Measurements from ENCODE around the gene SLC9A9. TPM values are rescaled to one million over a fixed set of nuclear protein-coding genes. Genes with fewer than 3 reads are reported as not detected.

Gene SLC9A9
- total and polyA plus RNA-seq, 9 of the 15 experiments (the other 6 are each of a cell fraction or from before 2014, with no cell fraction given) = 0.03 to 0.13 TPM; not detected in 7

DNA sequence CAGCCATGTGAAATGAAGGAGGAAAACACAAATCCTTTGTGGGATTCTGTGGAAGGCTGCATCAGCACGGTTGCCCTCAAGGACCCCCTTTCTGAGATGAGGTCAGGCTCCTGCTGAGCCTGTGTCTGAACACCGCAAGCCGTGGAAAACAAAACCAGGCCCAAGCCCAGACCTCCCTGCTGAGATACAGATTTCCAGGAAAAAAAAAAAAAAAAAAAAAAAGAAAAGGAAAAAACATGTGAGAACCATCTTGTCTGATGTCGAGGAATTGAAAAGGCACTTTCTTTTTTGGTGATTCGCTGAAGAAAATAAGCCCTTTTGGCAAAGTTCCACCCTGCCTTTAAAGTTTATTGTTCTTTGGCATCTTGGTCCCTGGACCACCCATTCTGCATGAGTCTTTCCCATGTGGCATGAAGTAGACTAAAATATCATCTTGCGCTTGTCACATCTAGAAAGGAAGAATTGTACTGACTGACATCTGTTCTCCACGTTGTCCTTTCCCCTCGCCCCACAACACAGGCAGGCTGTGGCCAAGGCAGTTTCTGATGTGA lies 611.1 kb downstream of the SLC9A9 start:
- no peak overlapping the region for H3K4me3 ChIP-seq
- H3K9me3 ChIP-seq (replicated peaks; ENCODE audit: control insufficient read depth, insufficient read depth, low read depth, low read length) = no peaks in the 10 kb centered on the region
- H4K20me1 ChIP-seq (replicated peaks; ENCODE audit: control insufficient read depth, insufficient read depth, low read length) = no peaks in the 10 kb centered on the region
- ATAC-seq (peak; percentile 59), FAIRE-seq (peak; percentile 6), DNase-seq (ENCODE audit: extremely low read depth in 1 of 4, low spot score in 3 of 4) (no peak)
- no peaks in the 10 kb centered on the region for H3K36me3 ChIP-seq (ENCODE audit: control insufficient read depth, insufficient read depth, low read length)
- in situ Hi-C loops (cut with MboI) (no loop called here), intact Hi-C loops (cut with micrococcal nuclease) (no loop called here)
- WGBS (ENCODE audit: insufficient coverage, low coverage, missing lambda C conversion rate) = 40% methylated on average over 8 of the region's 8 CpGs
- H3K79me2 ChIP-seq (ENCODE audit: control insufficient read depth, insufficient read depth, low read length) = no peaks in the 10 kb centered on the region
- BruUV-seq (replicated peaks) = no TSS peak
- H3K4me1 ChIP-seq (replicated peaks in 1 of 2; ENCODE audit: control insufficient read depth in 2 of 2, insufficient read depth in 2 of 2, low read length in 2 of 2) = peaks cover 0 to 10% of the 10 kb centered on the region in 2 experiments; a peak in 3 of 5 replicates
- no peaks in the 10 kb centered on the region for H3K27me3 ChIP-seq (ENCODE audit: control insufficient read depth in 2 of 2, insufficient read depth in 2 of 2, low read length in 2 of 2)
- H3K9me1 ChIP-seq (ENCODE audit: control insufficient read depth, insufficient read depth, low read length) = no peaks in the 10 kb centered on the region
- CTCF ChIA-PET (ENCODE audit: low intra/inter-chr PET ratio) = no interaction called here
- H3K4me2 ChIP-seq (ENCODE audit: insufficient read depth, low read length) = no peak overlapping the region; the same call in 1 of the 2 replicates
- H3K9ac ChIP-seq (ENCODE audit: insufficient read depth in 1 of 2, low read depth in 2 of 2, low read length in 2 of 2) = 0 out of 4 replicates have a peak overlapping the region, but pooled peaks of 1 of the 2 experiments have one; percentile 13
- POLR2A ChIA-PET = interaction anchor here (1.2 kb wide), 1 partner anchor 10 kb away, joined by 4 read pairs; no protein-coding TSS in a partner anchor
- H2AFZ ChIP-seq (ENCODE audit: low read depth, low read length) = peak overlapping the region; percentile 78
- TF ChIP-seq NFIC (IDR thresholded peaks at IDR 0.05) = peak; percentile 32; the same call in 1 of the 2 replicates
- no peak for TF ChIP-seq RCOR1 (IDR thresholded peaks at IDR 0.05; ENCODE audit: borderline replicate concordance in 1 of 2, low read depth in 2 of 2, low read length in 2 of 2)
- no peak overlapping the region for H3K27ac ChIP-seq (ENCODE audit: extremely low read depth, low read depth, low read length)

DNA sequence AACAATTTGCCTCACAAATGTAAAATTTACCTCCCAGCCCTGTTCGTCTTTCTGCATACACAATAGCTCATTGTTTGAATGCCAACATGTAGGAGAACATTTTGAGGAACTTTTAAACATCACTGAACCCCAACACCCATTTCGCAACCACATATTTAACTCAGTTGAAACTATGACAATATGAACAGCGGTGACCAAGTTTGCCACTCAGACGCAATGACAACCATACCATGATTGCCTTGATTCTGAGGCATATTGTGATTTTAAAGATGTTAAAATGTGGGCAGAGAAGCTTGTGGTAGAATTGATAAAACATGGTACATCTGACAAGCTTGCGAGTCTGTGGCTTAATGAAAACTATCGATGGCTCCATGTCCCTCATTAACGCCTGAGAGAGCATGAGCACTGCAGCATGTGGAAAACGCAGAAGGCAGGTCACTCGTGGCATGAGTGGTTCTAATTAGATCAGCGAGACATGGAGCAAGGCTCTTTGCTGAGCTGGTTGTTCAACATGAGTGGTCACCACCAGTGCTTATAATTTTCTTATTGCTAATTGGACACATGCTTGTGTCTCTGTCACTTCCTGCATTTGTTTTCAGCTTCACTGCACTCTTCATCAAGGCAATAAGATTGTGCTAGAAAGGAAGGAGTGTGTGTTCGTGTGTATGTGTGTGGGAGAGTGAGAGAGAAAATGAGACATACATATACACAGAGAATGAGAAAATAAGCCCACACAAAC lies 611.9 kb downstream of the SLC9A9 start:
- POLR2A ChIA-PET = interaction anchor here (1.2 kb wide), 1 partner anchor 11 kb away, joined by 4 read pairs; no protein-coding TSS in a partner anchor
- Histone ChIP-seq H3K4me3 (no peak overlapping the region), H3K9ac (ENCODE audit: insufficient read depth in 1 of 2, low read depth in 2 of 2, low read length in 2 of 2) (no peak overlapping the region), H3K4me2 (ENCODE audit: insufficient read depth, low read length) (no peak overlapping the region), H3K79me2 (ENCODE audit: control insufficient read depth, insufficient read depth, low read length) (no peaks in the 10 kb centered on the region), H3K9me3 (replicated peaks; ENCODE audit: control insufficient read depth, insufficient read depth, low read depth, low read length) (no peaks in the 10 kb centered on the region), H3K27me3 (ENCODE audit: control insufficient read depth in 2 of 2, insufficient read depth in 2 of 2, low read length in 2 of 2) (no peaks in the 10 kb centered on the region), H3K9me1 (ENCODE audit: control insufficient read depth, insufficient read depth, low read length) (no peaks in the 10 kb centered on the region), H2AFZ (ENCODE audit: low read depth, low read length) (peak overlapping the region; percentile 78), H3K36me3 (ENCODE audit: control insufficient read depth, insufficient read depth, low read length) (no peaks in the 10 kb centered on the region), H3K4me1 (replicated peaks in 1 of 2; ENCODE audit: control insufficient read depth in 2 of 2, insufficient read depth in 2 of 2, low read length in 2 of 2) (peaks cover 0 to 10% of the 10 kb centered on the region in 2 experiments; a peak in 3 of 5 replicates), H3K27ac (ENCODE audit: extremely low read depth, low read depth, low read length) (no peak overlapping the region), H4K20me1 (replicated peaks; ENCODE audit: control insufficient read depth, insufficient read depth, low read length) (no peaks in the 10 kb centered on the region)
- BruUV-seq (replicated peaks) = no TSS peak
- 83% methylated on average over 11 of the region's 11 CpGs for WGBS (ENCODE audit: insufficient coverage, low coverage, missing lambda C conversion rate)
- TF ChIP-seq TBL1XR1 (IDR thresholded peaks at IDR 0.05; ENCODE audit: low read length in 2 of 2) (no peak), CEBPB (tag; IDR thresholded peaks at IDR 0.05) (peak; percentile 80), ZSCAN29 (IDR thresholded peaks at IDR 0.05) (no peak), LCOR (CRISPR knock-in tag; IDR thresholded peaks at IDR 0.05) (no peak), GABPB1 (CRISPR knock-in tag; IDR thresholded peaks at IDR 0.05) (no peak), C11orf30 (IDR thresholded peaks at IDR 0.05; ENCODE audit: low read depth) (no peak), PCBP1 (IDR thresholded peaks at IDR 0.05; ENCODE audit: low read depth, low read length, poor library complexity, severe bottlenecking) (no peak)
- TF ChIP-seq, protein P1, sequence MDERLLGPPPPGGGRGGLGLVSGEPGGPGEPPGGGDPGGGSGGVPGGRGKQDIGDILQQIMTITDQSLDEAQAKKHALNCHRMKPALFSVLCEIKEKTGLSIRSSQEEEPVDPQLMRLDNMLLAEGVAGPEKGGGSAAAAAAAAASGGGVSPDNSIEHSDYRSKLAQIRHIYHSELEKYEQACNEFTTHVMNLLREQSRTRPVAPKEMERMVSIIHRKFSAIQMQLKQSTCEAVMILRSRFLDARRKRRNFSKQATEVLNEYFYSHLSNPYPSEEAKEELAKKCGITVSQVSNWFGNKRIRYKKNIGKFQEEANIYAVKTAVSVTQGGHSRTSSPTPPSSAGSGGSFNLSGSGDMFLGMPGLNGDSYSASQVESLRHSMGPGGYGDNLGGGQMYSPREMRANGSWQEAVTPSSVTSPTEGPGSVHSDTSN (CRISPR knock-in tag; IDR thresholded peaks at IDR 0.05; ENCODE audit: low read depth) = no peak
- TF ChIP-seq, protein P1 (tag; conservative IDR thresholded peaks at IDR 0.05; ENCODE audit: low read depth) = no peak
- ATAC-seq (no peak; the same call in 2 of the 3 replicates), DNase-seq (ENCODE audit: extremely low read depth in 1 of 4, low spot score in 3 of 4) (no peak), FAIRE-seq (peak; percentile 15)
- intact Hi-C loops (cut with micrococcal nuclease) = no loop called here
- CTCF ChIA-PET (ENCODE audit: low intra/inter-chr PET ratio) = no interaction called here
- in situ Hi-C loops (cut with MboI) = no loop called here
